Calu3 (cell line): Measurements from ENCODE around the gene TCOF1. TPM values are rescaled to one million over a fixed set of nuclear protein-coding genes. Genes with fewer than 3 reads are reported as not detected.
A peak's percentile ranks its signal among the peaks of the same experiment; 100 is the strongest.
"Not testable (repeated sequence)": the region's sequence is repeated elsewhere in the genome, so short reads cannot be mapped to it uniquely, and the experiment has no call there.

Experiments
- BruUV-seq: library from RNA; stranded (reverse); fragments of 400-500 nt; replicated peaks from 2 replicates; lab custom pipeline; 2021; lab: Mats Ljungman, UMichigan
- CTCF ChIA-PET: fragments of 300-600 bp; sonication (Branson Sonifier 250); formaldehyde crosslinking; loops from one replicate; lab custom pipeline; 2022; ENCODE audit warnings: antibody characterized with exemption; lab: Charles Lee
- DNase-seq: peaks from one replicate; pipeline ENCODE4 v3.0.0; 2022
- H3K27ac Mint-ChIP-seq: one replicate; pipeline ENCODE4 v1.8.0; 2022; ENCODE audit warnings: mixed read lengths; ENCODE audit not compliant: unreplicated experiment
- H3K27me3 Mint-ChIP-seq: one replicate; pipeline ENCODE4 v1.8.0; 2022; ENCODE audit warnings: mixed read lengths; ENCODE audit not compliant: unreplicated experiment
- H3K36me3 Mint-ChIP-seq: one replicate; pipeline ENCODE4 v1.8.0; 2022; ENCODE audit warnings: mild to moderate bottlenecking, moderate library complexity, mixed read lengths; ENCODE audit not compliant: insufficient read depth, unreplicated experiment
- H3K4me1 Mint-ChIP-seq: one replicate; pipeline ENCODE4 v1.8.0; 2022; ENCODE audit warnings: mild to moderate bottlenecking, low read depth, mixed read lengths; ENCODE audit not compliant: unreplicated experiment
- H3K4me3 Mint-ChIP-seq: one replicate; pipeline ENCODE4 v1.8.0; 2022; ENCODE audit warnings: mild to moderate bottlenecking, low read depth, moderate library complexity, mixed read lengths; ENCODE audit not compliant: unreplicated experiment
- H3K9me3 Mint-ChIP-seq: one replicate; pipeline ENCODE4 v1.8.0; 2022; ENCODE audit warnings: low read depth, mixed read lengths; ENCODE audit not compliant: unreplicated experiment
- intact Hi-C: fragments of 100-400 bp; cut with micrococcal nuclease; formaldehyde crosslinking; loops from one replicate; pipeline ENCODE4 v1.10.0; 2022; ENCODE audit not compliant: unreplicated experiment
- total RNA-seq: library from RNA; stranded (reverse); gene quantifications from 2 replicates; pipeline ENCODE4 v1.2.3, GENCODE V29; 2022
- TF ChIP-seq, protein P1 (sequence below): fragments of 200-600 bp; IDR thresholded peaks from one replicate; pipeline ENCODE4 v1.8.0; 2022; ENCODE audit warnings: antibody characterized with exemption; ENCODE audit not compliant: unreplicated experiment

TCOF1 gene
- total RNA-seq, 1 experiment from 2014 or later, result 106 TPM

DNA sequence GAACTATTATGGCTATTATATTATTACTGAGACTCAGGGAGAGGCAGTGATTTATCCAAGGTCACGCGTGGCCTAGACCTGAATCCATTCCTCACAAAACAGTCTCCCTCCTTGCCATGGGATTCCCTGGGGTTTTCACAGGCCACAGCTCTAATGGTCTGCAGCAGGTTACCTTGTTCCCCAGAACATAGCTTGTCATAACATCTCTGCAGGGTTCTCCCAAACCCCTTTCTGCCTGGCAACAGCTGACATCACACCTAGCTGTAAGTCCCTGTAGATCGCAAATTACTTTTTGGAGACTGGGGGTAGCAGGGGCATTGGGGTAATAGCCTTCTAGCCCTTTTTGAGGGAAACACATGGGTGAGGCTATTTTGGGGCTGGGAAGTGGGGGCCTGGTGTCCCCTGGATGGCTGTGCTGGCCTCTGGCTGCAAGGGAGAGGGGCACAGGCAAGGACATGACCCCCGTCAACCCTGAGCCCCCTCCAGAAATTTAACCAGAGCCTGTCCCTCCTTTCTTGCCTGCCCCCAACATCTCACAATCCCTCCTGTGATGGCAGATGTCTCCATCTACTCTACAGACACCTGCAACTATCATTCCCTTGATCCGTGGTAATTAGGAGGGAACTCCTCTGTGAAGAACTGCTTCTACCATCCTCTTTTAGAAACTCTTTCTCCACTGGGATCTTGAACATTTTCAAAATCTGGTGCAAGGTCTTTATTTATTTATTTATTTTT, 53.9 kb downstream of the TCOF1 start:
- Mint-ChIP-seq H3K27me3 (no peaks in the 10 kb centered on the region), H3K4me1 (peaks cover 40% of the 10 kb centered on the region), H3K9me3 (no peaks in the 10 kb centered on the region), H3K27ac (peak overlapping the region; percentile 94), H3K36me3 (peaks cover 70% of the 10 kb centered on the region), H3K4me3 (peak overlapping the region; percentile 95)
- TF ChIP-seq, protein P1, sequence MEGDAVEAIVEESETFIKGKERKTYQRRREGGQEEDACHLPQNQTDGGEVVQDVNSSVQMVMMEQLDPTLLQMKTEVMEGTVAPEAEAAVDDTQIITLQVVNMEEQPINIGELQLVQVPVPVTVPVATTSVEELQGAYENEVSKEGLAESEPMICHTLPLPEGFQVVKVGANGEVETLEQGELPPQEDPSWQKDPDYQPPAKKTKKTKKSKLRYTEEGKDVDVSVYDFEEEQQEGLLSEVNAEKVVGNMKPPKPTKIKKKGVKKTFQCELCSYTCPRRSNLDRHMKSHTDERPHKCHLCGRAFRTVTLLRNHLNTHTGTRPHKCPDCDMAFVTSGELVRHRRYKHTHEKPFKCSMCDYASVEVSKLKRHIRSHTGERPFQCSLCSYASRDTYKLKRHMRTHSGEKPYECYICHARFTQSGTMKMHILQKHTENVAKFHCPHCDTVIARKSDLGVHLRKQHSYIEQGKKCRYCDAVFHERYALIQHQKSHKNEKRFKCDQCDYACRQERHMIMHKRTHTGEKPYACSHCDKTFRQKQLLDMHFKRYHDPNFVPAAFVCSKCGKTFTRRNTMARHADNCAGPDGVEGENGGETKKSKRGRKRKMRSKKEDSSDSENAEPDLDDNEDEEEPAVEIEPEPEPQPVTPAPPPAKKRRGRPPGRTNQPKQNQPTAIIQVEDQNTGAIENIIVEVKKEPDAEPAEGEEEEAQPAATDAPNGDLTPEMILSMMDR, result no peak
- BruUV-seq, result no TSS peak
- CTCF ChIA-PET, result interaction anchor here (1.1 to 3.9 kb wide), 2 partner anchors 25 to 128 kb away, joined by 3 to 17 read pairs; no protein-coding TSS in a partner anchor
- DNase-seq, result peak; percentile 61
- intact Hi-C loops, result no loop called here

DNA sequence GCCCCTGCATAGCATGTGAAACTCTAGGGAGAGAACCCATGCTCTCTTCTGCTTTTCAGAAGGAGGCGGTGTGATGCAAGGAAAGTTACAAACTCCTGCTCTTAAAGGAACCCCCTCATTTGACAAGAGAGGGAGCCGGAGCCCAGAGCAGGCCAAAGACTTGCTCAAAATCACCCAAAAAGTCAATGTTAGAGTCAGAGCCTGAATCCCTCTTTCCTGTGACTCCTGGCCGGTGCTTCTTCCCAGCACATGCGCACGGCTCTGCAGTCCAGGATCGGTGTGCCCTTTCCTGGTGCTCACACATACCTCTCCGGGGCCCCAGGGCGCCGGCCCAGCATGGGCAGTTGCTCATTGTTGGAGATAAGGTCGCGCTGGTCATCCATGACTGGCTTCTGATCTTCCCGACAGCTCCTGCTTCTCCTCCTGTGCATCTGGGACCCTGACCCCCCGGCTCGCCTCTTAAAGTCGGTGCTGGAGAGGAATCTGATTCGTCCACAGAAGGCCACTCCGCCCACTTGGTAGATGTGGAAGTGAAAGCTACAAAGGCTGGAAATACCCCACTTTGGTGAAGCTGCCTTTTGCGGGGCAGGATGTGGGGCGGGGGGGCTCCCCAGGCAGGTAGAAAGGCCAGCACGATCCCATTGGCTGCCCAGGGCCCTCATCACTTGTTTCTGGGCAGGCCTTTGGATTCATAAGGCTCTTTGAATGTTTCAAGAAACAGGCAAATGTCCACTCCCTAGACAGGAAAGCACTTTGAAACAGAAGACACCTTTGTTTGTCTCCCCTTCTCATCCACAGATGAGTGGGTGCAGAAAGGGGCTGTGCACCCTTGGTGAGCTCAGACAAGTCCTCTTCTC, 55.0 kb downstream of the TCOF1 start, which contains the start of gene CD74:
TSS of gene CD74 (minus strand) at position 592 of the 857 bp plus-strand sequence. CDS start at position 431, 161 bp downstream.
- no peaks in the 10 kb centered on the region for H3K27me3 Mint-ChIP-seq
- intact Hi-C loops, result loop anchor here (2.0 kb wide), 1 partner anchor 24 kb away; no protein-coding TSS in a partner anchor
- CTCF ChIA-PET, result interaction anchor here (1.0 to 3.9 kb wide), 2 partner anchors 13 to 24 kb away, joined by 3 to 17 read pairs; no protein-coding TSS in a partner anchor
- H3K36me3 Mint-ChIP-seq, result peaks cover 60% of the 10 kb centered on the region
- BruUV-seq, result TSS peak; percentile 64
- H3K9me3 Mint-ChIP-seq, result no peaks in the 10 kb centered on the region
- H3K27ac Mint-ChIP-seq, result peak within 1 kb of the TSS; percentile 98
- DNase-seq, result peak; percentile 94
- H3K4me3 Mint-ChIP-seq, result peak within 1 kb of the TSS; percentile 95
- H3K4me1 Mint-ChIP-seq, result peaks cover 40% of the 10 kb centered on the region
- TF ChIP-seq, protein P1, result no peak

DNA sequence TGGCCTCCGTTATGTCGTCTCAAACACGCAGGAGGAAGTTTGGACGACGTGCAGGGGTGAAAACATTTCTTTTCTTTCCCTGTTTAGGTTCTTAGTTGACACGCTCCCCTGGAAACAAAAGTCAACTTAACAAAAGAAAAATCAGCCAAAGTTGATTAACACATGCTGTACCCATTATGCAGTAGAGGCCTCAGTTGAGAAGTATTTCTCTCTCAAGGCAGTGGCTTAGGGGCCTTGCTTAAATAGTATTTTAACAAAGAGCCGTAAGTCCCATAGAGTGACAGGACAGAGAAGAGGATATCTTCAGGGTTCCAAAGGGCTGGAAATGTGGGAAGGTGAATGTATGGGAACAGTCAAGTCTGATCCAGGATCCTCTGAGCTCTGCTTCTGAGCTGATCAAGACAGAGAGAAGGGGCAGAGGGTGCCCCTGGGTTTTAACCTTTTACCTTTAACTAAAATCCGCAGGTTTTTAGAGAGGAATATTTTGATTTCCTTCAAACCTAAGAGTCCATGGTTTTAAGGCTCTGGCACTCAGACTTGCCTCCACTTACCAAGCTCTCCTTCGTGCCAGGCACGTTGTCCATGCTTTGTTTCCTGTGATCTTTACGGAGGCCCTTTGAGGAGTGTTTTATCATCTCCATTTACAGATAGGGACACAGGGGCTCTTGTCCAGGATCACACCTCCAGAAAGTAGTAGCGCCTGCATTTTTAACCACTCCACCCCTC, 55.8 kb downstream of the TCOF1 start:
- intact Hi-C loops, result loop anchor here (2.0 kb wide), 1 partner anchor 23 kb away; no protein-coding TSS in a partner anchor
- BruUV-seq, result TSS peak; percentile 61
- no peaks in the 10 kb centered on the region for H3K27me3 Mint-ChIP-seq
- DNase-seq, result no peak
- H3K9me3 Mint-ChIP-seq, result no peaks in the 10 kb centered on the region
- peak overlapping the region; percentile 98 for H3K27ac Mint-ChIP-seq
- TF ChIP-seq, protein P1, result no peak
- peaks cover 40% of the 10 kb centered on the region for H3K4me1 Mint-ChIP-seq
- H3K36me3 Mint-ChIP-seq, result peaks cover 52% of the 10 kb centered on the region
- peak overlapping the region; percentile 95 for H3K4me3 Mint-ChIP-seq
- CTCF ChIA-PET, result interaction anchor here (1.0 to 3.9 kb wide), 2 partner anchors 14 to 23 kb away, joined by 3 to 17 read pairs; no protein-coding TSS in a partner anchor

DNA sequence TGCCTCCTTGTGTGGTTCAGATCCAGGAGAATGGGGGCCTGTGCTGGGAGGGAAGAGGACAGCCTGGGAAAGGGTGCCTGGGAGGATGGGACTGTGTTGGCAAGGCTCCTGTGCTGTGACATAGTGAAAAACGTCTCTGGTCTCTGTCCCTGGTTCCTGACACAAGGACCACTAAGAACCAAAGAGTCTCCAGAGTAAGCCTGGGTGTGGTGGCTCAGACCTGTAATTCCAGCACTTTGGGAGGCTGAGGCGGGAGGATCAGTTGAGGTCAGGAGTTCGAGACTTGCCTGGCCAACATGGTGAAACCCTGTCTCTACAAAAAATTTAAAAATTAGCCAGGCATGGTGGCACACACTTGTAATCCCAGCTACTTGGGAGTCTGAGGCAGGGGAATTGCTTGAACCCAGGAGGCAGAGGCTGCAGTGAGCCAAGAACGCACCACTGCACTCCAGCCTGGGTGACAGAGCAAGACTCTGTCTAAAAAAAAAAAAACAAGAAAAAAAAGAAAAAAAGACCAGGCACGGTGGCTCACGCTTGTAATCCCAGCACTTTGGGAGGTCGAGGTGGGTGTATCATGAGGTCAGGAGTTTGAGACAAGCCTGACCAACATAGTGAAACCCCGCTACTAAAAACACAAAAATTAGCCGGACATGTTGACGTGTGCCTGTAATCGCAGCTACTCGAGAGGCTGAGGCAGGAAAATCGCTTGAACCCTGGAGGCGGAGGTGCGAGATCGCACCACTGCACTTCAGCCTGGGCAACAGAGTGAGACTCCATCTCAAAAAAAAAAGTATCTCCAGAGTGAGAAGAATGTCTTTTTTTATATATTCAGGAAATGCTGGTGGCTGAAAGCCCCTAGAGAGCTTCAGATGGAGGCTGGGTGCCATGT, 56.6 kb downstream of the TCOF1 start:
- H3K9me3 Mint-ChIP-seq, H3K4me3 Mint-ChIP-seq, DNase-seq, H3K27me3 Mint-ChIP-seq, BruUV-seq, CTCF ChIA-PET: not testable (repeated sequence)
- Mint-ChIP-seq H3K27ac (peak overlapping the region; percentile 98), H3K4me1 (peaks cover 40% of the 10 kb centered on the region), H3K36me3 (peaks cover 45% of the 10 kb centered on the region)
- intact Hi-C loops, result loop anchor here (2.0 kb wide), 1 partner anchor 23 kb away; no protein-coding TSS in a partner anchor
